Measurements from ENCODE around the gene OGFOD2.

OGFOD2 gene

DNA sequence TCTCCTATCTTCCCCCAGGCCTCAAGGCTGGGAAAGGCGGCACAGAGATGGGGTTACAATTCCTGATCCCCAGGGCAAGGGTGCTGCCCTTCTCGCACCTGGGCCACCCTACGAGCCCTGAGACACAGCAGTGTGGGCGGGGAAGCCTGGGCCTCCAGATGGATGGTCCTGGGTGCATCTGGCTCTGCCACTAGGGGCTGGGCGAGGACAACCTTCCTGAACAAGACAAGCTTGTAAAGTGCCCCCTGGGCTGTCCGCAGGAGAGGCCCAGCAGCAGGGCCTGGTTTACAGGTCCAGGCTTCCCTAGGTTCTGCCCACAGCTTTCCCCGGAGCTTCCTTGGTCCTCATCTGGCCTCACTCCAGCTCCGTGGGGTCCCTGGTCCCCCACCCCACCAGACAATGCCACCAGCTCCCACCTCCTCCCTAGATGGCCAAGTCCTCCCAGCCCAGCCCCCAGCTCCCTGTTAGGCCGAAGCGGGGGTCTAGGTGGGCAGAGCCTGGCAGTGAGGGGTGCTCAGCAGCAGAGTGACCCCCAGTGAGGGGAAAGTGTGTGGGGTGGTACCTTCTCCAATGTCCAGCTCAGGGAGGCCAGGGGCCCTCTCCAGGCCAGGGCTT is 14.3 kb downstream of the OGFOD2 start:
- no peak for DNase-seq

DNA sequence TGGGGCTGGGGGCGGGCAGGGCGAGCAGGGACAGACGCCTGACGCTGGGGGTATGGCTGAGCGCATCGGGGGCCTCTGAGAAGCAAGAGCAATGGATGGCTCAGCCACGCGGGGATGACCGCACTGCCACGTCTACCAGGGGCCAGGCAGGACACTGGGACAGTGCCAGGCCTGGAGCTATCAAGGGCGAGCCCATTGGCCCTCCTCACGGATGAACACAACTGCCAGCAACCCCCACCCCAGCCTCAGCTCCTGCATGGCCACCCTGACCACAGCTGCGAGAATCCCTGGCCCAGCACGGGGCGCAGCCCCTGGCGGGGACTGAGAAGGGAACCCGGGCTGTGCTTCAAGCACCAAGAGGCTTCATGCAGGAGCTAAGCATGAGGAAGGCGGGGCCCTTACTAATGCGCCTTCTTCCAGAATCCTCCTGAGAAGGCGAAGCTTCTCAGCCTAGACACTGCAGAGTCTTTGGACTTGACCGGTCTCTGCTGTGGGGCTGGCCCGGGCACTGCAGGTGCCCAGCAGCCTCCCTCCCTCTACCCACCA is 14.9 kb downstream of the OGFOD2 start:
- DNase-seq, result no peak

DNA sequence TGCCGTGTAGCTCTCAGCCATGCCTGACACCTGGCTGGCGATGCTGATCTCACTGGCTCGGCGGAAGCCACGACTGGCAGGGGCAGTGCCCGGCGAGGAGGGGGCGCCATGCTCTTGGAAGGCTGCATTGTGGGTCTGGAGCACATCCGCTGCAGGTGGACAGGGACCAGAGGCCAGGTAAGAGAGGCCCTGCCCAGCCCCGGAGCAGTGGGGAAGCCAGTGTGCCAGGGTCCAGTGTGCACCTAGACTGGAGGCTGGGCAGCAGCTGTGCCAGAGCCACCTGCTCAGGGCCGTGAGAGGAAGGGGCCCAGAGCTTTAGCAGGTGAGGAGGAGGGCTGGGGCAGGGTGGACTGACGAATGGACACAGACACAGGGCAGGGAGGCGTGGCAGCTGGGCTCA is 15.5 kb downstream of the OGFOD2 start:
- no peak for DNase-seq

DNA sequence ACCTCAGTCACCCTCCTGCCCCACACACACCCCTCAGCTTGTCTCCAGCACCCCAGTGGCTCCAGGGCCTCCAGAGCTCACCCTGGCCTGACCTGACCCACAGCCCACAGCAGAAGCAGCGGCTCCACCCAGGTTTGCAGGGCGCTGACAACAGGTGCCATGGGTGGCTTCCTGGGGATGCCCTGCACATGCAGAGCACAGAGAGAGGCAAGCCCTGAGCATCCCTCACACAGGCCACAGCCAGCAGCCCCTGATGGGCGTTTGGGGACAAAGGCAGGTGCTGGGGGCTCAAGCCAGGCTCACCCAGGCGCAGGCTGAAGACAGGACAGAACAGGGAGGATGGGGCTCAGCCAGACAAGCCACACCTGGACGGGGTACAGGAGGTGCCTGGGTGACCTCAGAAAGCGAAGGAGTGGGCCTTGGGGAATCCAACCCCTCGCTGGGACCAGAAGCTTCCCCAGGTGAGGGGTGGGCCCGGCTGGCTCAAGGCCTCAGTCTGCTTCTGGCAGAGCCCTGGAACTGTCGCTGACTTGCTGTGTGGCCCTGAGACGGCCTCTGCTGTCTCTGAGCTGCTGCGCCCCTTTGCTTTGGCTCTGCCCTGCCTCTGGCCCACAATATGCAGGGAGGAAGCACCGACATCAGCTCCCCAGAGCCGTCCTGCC is 16.0 kb downstream of the OGFOD2 start:
- DNase-seq, result no peak

DNA sequence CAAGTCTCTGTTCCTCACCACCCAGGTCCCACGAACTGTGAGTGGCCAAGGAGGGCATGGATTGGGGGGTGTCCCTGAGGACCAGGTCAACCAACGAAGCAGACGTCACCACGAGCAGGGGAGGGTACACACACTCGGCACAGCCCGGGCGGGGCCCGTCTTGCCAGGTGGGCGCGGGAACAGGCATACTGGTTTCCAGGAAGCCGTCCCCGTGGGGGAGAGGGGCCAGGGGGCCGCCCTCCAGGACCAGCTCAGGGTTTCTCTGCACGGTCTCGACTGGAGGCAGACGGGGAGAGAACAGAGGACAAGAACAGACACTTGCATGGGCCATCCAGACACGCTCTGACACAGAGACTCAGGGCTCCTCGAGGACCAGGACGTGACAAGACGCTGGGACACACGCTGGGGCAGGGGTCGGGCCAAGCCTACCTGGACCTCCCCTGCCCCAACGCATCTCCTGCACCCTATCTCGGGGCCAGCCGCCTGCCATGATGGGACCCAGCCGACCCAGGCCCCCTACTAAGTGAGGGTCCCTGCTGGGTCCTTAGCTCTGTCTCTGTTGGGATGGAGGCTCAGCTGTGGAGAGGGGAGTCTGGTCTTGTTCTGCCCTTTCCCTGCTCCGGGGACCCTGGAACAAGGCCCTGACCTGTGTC is 16.7 kb downstream of the OGFOD2 start:
- no peak for DNase-seq

DNA sequence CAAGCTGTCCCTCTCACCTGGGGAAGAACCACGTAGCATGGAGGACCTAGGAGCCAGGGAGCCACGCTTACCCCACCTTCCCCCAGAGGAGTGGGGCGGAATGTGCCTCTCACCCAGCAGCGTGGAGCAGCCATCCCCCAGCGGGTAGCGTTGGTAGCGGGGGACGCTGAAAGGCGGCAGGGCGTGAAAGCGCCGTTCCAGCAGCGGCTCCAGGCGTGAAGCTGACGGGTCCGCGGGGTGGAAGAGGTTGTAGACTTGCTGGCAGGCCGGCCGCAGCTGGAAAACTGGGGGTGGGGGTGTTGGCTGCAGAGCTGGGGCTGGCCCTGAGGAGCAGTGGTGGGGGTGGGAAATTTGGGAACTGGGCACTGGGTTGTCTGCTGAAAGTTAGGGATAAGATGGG is 17.3 kb downstream of the OGFOD2 start:
- no peak for DNase-seq

DNA sequence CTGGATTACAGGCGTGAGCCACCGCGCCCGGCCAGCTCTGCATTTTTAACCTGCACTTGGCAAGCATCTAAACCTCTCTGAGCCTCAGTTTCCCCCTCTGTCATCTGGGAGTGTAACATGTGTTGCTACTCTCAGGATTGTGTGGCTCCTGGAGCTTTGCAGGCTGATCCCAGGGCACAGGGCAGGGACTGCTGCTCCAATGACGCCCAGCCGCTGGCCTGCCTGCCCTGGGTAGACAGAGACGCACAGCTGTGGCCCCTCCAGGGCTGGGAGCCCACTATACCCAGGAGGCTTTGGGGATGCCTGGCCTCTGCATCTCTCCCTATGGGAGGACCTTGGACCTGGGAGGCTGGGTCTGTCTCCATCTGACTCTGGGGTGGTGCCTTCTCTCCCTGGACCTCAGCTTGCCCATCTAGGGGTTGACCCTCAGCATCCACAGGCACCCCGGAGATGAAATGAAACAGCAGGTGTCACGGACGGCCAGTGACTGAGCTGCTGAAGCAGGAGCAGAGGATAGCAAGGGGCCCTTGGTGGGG is 19.2 kb downstream of the OGFOD2 start:
- no peak for DNase-seq

DNA sequence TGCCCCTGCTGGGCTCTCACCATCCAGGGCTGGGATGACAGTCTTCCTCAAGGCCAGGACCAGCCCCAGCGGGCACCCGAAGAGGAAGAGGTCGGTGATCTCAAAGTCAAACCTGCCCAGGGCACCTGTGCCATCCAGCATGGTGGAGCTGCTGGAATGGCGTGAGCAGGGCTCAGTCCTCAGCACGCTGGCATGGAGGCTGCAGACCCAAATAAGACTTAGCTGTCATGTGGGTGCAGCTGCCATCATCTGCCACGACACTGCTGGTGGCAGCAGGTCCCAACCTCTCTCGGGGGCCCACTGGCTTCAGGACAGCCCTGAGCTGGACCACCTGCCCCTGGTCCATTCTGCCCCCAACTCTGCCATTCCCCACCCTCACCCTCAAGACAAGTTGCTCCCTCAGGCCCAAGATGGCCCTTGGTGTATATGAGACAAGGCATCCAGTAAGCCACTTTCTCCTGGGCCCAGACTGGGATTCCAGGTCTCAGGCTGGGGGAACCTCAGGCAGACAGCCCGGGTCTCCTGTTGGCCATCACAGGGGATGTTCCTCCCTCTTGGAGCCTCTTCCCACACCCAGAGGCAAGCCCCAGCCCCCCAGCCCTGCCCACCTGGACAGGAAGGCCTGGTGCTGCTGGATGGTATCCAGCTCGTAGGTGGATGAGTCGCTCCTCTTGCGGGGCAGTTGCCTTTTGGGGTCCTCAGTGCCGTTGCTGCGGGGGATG is 19.9 kb downstream of the OGFOD2 start:
- no peak for DNase-seq

DNA sequence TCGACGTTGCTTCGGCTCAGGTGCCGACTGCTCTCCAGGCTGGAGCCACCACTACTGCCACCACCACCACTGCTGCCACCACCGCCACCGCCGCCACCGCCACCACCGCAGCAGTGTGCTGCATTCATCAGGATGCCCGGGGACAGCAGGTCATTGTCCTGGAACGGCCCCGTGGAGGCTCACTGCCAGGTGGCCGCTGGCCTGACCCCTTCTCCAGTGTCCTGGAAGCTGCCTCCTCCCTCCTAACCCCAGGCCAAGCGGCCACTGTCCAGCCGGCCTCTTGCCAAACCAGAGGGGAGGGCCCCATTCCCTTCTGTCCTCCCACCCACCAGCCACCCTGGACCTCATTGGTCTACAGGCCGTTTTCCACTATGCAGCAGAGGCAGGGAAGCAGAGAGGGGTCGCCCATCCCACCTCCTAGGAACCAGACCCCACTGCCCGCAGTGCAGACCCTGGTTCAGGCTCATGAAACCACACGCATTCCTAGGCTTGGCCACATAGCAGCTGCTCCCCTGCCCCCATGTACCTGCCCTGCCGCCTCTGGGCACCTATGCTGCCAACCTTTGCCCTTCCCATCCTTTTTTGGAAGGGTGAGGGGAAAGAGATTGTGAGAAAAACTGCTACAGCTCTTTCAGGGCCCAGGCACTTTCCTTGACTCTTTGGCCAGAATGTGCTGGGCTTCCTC is 20.6 kb downstream of the OGFOD2 start:
- no peak for DNase-seq

DNA sequence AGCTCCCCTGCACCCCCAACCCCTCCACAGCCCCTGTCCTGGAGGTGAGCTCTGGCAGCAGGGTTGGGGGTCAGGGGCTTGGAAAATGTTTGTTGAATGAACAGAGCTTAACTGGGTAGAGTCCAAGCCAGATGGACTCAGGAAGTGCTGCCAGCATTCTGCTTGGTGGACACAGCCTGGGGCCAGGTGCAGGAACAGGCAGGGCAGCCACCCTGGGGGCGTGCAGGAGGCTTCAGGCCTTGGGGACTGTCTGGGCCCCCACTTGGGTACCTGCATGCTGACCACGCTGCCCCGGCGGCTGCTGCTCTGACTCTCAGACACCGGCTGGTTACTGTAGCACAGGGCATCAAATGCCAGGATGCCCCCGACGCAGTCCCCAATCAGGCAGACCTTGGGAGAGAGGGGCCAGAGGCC is 21.2 kb downstream of the OGFOD2 start:
- DNase-seq, result no peak

DNA sequence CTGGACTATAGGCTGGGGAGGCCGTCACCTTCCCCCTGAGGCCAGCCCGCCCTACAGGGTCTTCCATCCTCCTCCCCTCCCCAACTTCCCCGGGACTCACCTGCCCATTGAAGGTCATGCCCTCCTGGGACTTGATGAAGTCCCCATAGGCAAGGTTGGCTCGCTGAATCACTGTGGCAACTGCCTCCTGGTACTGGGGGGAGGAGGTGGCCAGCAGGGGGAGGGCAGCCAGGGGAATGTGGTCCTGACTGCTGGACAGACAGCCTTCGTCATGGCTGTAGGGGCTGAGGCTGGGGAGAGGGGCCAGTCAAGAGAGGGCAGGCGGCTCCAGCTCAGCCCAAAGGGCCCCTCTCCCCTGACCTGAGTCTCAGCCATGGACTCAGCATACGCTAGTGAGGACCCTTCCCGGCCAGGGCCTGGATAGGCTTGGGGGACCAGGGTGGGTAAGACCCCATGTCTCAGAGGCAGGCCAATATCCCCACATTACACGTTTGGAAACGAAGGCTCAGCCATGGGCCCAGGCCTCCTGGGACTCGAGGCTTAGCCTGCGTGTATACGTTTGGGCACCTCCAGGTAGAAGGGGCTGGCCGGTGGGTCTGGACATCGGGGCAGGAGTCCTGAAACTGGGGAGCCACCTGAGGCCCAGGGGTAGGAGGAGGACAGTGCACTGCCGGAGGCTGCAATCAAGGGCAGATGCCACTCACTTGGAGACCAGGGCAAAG is 21.7 kb downstream of the OGFOD2 start:
- DNase-seq, result no peak

DNA sequence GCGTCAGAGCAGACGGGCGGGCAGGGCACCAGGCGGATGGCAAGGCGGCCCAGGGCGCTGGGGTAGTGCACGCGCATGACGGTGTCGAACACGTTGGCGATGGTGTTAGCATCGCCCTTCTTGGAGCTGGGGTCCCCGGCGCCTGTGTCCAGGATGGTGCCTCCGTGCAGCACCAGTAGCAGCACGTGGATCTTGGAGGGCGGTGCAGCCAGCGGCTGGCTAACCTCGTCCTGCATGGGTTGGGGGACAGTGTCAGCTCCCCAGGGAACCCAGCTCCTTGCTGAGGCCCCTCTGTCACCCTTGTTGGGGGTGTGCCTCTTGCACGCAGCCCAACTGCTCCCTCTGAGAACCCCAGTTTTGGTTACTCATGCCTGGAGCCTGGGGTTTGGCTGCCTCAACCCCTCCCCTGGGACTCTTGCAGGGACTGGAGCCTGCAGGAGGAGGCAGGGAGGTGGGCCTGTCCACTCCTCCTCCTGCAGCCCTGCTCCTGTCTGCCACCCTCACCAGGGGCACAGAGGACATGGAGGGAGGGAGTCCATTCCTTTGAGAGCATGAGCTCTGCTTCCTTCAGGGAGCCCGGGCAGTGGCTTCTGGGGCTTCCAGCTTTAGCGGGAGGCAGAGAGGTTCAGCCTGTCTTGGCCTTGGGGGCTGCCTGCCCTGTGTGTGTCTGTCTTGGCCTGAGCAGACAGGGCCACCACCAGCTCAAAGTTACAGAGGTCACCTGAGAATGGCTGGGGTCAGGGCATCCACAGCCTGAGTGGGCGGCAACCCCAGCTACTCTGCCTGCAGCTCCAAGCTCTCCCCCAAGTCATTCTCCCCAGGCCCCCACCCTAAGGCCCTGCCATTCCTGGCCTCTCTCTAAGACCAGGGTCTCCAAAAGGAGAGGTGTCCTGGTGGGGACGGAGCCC is 22.6 kb downstream of the OGFOD2 start:
- no peak for DNase-seq

DNA sequence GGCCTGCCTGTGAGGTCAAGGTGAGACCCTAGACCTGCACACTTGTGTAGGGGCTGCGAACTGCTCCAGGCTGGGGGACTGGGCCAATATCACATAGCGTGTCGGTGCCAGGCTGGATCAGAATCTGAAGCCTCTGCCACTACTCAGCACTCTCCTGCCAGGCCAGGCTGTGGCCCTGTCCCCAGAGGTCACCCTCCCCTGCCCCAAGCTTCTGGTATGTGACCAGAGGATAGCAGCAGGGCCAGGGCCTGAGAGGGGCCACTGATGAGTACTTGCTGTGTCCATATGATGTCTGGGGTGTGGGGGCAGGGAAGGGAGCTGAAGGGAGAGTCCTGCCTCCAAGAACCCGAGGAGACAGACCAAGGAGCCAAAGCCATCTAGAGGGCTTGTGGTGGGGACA is 23.3 kb downstream of the OGFOD2 start:
- no peak for DNase-seq

DNA sequence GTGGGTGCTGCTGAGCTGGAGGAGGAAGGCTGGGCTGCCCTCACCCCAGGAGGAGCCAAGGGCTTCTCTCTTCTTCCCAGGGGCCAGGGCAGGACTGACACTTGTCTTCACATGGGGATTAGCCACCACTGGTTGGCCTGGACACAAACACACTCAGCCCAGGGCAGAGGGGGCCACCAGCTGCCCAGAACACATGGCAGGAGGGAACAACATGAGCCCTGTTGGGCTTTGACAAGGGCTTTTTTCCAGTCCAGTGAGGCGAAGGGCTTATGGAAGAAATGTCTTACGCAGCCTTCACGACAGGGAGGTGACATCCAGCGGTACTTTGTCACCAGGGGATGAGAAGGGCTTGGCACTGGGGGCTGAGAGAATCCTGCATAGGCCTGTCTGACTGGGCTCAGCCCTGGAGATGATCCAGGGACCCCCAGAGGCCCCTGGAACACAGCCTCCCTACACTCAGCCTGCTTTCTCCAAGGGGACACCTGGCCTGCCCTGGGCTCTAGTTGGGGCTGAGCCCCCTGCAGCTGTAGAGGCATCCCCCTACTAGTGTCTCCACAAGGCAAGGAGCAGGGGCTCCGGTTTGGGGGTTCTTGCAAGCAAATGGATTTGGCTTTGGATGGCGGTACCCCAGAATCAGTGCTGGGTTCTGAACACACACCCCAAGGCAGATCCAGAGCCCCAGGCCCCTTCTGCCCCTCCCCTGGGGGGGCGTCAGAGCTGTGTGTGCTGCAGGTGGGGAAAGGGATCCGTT is 24.3 kb downstream of the OGFOD2 start:
- no peak for DNase-seq

DNA sequence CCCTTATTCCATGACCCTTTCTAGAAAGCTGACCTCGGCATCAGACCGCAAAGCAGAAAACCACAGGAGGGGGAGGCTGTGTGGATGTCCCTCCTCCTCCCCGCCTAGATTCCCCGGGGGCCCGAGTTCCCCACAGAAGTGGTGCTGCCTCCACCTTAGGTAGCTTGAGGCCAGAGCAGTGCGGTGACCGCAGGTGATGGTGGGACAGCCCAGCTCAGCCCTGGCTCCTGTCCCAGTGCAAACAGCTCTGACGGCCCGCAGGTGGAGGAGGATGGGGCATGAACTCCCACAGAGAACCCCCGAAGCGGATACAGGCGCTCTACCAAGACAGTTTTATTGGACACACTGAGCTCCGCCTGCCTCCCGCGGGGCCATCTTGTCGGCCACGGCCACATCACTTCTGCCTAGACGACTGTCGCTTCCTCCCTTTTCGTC is 25.0 kb downstream of the OGFOD2 start:
- DNase-seq, result no peak

DNA sequence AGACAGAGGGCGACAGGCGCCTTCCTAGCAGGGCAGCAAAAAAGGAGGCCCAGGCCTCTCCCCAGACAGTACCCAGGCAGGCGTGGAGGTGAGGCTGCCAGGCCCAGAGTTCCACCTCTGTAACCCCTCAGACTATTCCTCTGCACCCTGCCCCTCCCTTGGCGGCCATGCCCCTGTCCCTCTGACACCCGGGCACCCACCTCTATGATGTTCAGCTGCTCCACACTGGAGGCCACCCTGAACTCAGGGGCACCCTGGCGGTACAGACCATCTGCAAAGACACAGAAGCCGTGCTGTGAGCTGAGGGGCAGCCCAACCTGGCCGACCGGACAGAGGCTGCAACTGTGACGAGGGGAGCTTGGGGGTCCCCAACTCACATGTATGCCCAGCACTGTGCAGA is 25.5 kb downstream of the OGFOD2 start:
- no peak for DNase-seq

DNA sequence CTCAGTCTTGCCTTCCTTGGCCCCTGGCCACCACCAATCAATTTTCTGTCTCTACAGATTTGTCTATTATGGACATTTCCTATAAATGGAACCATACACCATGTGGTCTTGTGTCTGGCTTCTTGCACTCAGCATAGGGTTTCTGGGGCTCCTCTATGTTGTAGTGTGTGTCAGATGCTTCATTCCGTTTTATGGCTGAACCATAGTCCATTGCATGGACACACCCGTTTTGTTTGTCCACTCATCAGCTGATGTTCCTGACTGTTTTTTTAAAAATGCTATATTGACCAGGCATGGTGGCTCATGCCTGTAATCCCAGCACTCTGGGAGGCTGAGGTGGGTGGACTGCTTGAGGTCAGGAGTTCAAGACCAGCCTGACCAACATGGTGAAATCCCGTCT is 26.4 kb downstream of the OGFOD2 start:
- no peak for DNase-seq

DNA sequence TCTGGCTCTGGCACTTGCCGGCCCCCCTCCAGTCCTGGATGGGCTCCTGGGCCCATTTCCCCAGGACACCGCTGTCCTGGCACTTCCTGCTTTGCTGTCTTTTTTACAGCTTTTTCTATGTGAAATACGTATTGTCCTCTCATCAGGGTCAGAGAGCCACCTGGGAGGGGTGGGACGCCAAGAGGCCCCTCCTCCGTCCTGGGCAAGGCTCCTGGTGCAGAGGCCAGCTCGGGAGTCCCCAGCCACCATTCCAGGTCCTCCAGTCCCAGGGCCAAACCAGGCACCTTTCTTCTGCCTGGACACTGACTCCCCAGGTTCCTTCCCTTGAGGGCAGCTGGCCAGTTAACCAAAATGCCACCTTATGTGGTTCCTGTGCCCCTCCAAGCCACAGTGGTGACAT is 28.2 kb downstream of the OGFOD2 start:
- DNase-seq, result no peak

DNA sequence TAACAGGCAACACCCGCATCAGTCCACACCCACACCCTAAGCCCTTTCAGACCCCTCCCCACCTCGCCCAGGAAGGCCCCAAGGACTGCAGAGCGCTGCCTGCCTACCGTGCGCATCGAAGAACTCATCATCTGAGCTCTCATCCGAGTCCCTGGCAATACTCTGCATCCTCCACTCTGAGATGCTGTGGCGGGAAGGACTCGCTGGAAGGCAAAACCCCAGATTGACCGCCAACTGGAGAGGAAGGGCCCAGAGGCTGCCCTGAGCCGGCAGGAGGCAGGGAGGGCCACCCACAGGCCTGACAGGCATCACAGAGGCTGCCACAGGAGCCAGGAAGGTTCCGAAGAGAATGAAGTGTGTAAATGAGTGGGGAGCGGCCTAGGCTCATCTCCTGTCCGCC is 29.2 kb downstream of the OGFOD2 start:
- no peak for DNase-seq

DNA sequence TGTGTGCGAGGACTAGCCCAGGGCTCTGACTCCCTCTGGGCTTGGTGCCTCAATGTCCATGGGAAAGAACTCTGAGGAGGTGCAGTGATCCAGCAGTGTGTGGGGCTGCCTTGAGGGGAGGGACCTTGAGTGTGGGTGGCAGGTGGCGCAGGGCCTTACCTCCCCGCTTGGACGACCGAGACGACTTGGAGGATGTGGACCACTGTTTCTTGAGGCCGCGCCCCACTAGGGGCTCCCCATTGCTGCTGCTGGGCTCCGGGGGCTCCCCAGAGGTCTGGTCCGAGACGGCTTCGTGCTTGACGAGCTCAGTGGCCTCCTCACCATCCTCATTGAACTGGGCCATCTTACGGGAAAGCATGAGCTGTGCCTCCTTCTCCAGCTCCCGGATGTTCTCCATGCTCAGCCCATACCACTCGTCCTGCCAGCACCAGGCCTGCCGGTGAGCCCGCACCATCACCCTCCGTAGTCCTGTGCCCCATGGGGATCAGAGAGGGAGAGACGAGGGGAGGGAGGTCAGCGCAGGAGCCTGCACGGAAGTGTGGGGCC is 30.1 kb downstream of the OGFOD2 start:
- no peak for DNase-seq
